ENCODE measurements around the gene NES.

The NES gene

DNA sequence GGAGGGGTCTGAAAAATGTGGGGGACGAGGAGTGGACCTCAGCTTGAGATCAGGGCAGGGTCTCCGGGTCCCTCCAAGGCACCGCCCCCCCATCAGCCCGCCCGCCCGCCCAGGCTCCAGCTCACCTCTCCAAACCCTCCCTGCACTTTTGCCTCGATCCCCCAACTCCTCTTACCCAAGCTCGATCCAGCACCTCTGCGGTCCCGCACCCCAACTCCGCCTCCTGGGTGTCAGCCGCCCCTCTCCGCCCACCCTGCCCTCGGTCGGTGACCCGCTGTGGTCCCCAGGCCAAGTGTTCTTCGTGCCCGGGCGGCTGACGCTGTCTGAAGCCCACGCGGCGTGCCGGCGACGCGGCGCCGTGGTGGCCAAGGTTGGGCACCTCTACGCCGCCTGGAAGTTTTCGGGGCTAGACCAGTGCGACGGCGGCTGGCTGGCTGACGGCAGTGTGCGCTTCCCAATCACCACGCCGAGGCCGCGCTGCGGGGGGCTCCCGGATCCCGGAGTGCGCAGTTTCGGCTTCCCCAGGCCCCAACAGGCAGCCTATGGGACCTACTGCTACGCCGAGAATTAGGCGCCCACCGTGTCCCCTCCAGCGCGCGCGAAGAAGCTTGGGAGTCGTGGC, 52.3 kb downstream of the NES start:
- Mint-ChIP-seq H3K36me3 (ENCODE audit: insufficient read depth) (no peaks in the 10 kb centered on the region), H3K27ac (ENCODE audit: low read depth) (no peak overlapping the region), H3K27me3 (peaks cover 94% of the 10 kb centered on the region), H3K4me3 (peak overlapping the region; percentile 76), H3K9me3 (no peaks in the 10 kb centered on the region), H3K4me1 (peaks cover 7% of the 10 kb centered on the region)
- ATAC-seq (replicated peaks; ENCODE audit: extremely low read depth, poor library complexity, severe bottlenecking) (no peak), DNase-seq (ENCODE audit: low spot score in 2 of 2) (no peak)

DNA sequence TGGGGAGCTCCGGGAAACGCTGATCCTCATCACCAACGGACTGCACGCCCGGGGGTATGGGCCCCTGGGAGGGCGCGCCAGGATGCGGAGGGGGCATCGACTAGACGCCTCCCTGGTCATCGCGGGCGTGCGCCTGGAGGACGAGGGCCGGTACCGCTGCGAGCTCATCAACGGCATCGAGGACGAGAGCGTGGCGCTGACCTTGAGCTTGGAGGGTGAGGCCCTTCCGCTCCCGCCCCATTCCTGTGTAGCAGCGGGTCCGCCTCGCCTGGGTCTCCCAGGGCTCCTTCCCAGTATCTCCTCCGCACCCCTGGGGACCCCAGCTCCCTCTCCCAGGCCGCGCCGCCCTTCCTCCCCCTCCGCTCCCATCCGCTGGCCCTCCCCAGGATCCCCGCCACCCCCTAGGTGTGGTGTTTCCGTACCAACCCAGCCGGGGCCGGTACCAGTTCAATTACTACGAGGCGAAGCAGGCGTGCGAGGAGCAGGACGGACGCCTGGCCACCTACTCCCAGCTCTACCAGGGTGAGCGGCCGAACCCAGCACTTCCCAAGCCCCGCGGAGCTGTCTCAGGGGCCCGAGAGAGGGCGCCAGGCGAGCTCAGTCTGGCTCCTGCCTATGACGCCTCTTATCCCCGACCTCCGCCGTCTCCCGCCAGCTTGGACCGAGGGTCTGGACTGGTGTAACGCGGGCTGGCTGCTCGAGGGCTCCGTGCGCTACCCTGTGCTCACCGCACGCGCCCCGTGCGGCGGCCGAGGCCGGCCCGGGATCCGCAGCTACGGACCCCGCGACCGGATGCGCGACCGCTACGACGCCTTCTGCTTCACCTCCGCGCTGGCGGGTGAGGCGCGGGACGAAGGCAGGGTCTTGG, 53.0 kb downstream of the NES start:
- Mint-ChIP-seq H3K4me3 (peak overlapping the region; percentile 76), H3K36me3 (ENCODE audit: insufficient read depth) (no peaks in the 10 kb centered on the region), H3K9me3 (no peaks in the 10 kb centered on the region), H3K4me1 (peaks cover 7% of the 10 kb centered on the region), H3K27ac (ENCODE audit: low read depth) (no peak overlapping the region), H3K27me3 (peaks cover 95% of the 10 kb centered on the region)
- ATAC-seq (replicated peaks; ENCODE audit: extremely low read depth, poor library complexity, severe bottlenecking) (peak; percentile 48), DNase-seq (ENCODE audit: low spot score in 2 of 2) (no peak)

DNA sequence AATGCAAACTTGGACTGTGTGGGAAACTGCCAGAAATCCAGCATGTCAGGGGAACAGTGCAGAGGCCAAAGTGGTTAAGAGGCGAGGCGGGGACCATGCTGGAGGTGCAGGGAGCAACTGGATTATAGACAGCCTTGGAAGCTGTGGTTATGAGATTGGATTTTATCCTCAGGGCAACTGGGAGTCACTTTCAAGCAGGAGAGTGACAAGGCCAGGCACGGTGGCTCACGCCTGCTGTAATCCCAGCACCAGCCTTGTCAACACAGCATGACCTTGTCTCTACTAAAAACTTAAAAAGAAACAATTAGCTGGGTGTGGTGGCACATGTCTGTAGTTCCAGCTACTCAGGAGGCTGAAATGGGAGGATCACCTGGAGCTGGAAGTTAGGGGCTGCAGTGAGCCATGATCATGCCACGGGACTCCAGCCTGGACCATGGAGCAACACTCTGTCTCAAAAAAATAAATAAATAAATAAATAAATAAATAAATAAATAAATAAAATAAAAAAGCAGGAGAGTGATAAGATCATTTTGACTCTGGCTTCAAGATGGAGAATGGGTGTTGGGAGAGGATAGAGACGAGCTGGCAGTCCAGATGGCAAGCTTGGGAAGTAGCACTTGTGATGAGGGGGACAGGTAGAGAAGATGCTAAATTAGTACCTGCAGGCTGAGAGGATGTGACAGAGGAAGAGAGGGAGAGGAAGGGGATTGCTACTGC, 54.5 kb downstream of the NES start:
- H3K36me3 Mint-ChIP-seq (ENCODE audit: insufficient read depth): no peaks in the 10 kb centered on the region
- no peak overlapping the region for H3K4me3 Mint-ChIP-seq
- H3K4me1 Mint-ChIP-seq: peaks cover 7% of the 10 kb centered on the region
- DNase-seq (ENCODE audit: low spot score in 2 of 2) (no peak), ATAC-seq (replicated peaks; ENCODE audit: extremely low read depth, poor library complexity, severe bottlenecking) (no peak)
- H3K27me3 Mint-ChIP-seq: peaks cover 86% of the 10 kb centered on the region
- H3K27ac Mint-ChIP-seq (ENCODE audit: low read depth): no peak overlapping the region
- no peaks in the 10 kb centered on the region for H3K9me3 Mint-ChIP-seq

DNA sequence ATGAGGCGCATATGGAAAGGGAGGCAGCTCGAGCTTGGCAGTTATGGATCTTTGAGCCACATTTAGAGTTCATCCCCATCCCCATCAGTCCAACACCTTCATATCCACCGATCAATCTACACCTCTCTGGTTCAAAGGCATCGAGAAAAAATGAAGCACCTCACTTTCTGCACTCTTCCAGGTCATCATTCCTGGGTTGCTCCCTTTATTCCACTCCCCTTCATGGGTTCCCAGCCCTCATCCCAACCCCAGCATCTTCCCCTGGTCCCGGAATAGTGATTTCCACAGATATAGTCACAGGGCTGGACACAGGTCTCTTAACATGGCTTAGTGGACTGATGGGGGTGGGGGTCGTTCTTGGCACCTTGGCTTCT, 57.6 kb downstream of the NES start:
- Mint-ChIP-seq H3K27me3 (peaks cover 76% of the 10 kb centered on the region), H3K4me1 (no peaks in the 10 kb centered on the region), H3K36me3 (ENCODE audit: insufficient read depth) (no peaks in the 10 kb centered on the region), H3K4me3 (no peak overlapping the region), H3K27ac (ENCODE audit: low read depth) (no peak overlapping the region), H3K9me3 (no peaks in the 10 kb centered on the region)
- DNase-seq (ENCODE audit: low spot score in 2 of 2) (no peak), ATAC-seq (replicated peaks; ENCODE audit: extremely low read depth, poor library complexity, severe bottlenecking) (no peak)

DNA sequence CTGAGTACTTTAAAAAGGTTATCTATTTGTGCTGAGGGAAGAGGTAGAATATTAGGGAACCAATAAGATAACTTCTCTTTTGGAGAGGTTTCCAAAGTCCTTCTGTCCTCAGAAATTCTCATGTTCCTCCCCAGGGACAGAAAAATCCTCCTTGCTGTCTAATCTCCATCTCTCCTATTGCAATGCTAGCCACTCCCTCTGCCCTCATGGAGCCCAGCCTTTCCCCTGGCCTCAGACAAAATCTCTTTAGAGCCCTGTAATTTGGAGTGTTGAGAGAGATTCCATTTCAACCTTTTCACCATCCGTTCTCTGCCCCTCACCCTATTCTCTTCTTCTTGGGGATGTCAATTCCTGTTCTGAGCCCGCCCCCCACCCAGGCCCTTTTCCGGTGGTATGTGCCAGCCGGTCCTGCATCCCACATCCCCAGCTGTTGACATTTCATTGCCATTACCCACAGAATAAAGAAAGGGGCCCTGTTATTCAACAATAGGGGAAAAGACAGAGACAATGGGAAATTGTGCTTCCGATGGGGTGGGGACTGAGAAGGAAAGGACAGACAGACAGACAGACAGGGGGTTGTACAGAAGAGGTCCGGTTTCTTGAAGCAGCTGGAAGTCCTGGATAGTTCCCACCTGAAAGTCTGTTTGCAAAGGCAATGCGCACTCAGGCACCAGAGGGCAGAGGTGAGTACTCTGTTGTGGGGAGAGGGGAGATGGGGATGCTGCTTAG, 58.2 kb downstream of the NES start, which contains the start of gene HAPLN2:
Gene HAPLN2, plus strand, starts transcription at position 563 of the 729 bp plus-strand sequence. CDS start 4,076 bp downstream, outside the sequence.
- no peaks in the 10 kb centered on the region for H3K36me3 Mint-ChIP-seq (ENCODE audit: insufficient read depth)
- ATAC-seq (replicated peaks; ENCODE audit: extremely low read depth, poor library complexity, severe bottlenecking): no peak
- H3K27me3 Mint-ChIP-seq: peaks cover 70% of the 10 kb centered on the region
- H3K4me3 Mint-ChIP-seq: no peak within 1 kb of the TSS
- no peak for DNase-seq (ENCODE audit: low spot score in 2 of 2)
- H3K4me1 Mint-ChIP-seq: no peaks in the 10 kb centered on the region
- no peaks in the 10 kb centered on the region for H3K9me3 Mint-ChIP-seq
- no peak within 1 kb of the TSS for H3K27ac Mint-ChIP-seq (ENCODE audit: low read depth)
